Cardiac fibroblast (primary cell): ENCODE measurements around the gene CCM2.

Experiments
- DNase-seq, 2 donors: peaks; one replicate each; pipeline versions ENCODE4 v3.0.0 to v3.0.0-alpha.2; 2010; ENCODE audit warnings: low read depth in 2 of 2
- H3K4me3 ChIP-seq, 2 donors: replicated peaks in 1 of 2; 1 replicate in 1 of 2; 2 replicates in 1 of 2; pipeline ENCODE4 v1.5.1; 2011; ENCODE audit warnings: low read depth in 2 of 2, low read length in 2 of 2, mild to moderate bottlenecking in 2 of 2, moderate library complexity in 1 of 2
- CTCF ChIP-seq: IDR thresholded peaks from one replicate; pipeline ENCODE4 v1.5.1; 2011; ENCODE audit warnings: low read depth, mild to moderate bottlenecking, low read length, inconsistent platforms

CCM2 gene

GRCh38 chr7:45086331-45087065 lies 86.5 kb downstream of the CCM2 start:
- TF ChIP-seq CTCF = no peak
- H3K4me3 ChIP-seq = no peak overlapping the region
- DNase-seq = no peak

DNA sequence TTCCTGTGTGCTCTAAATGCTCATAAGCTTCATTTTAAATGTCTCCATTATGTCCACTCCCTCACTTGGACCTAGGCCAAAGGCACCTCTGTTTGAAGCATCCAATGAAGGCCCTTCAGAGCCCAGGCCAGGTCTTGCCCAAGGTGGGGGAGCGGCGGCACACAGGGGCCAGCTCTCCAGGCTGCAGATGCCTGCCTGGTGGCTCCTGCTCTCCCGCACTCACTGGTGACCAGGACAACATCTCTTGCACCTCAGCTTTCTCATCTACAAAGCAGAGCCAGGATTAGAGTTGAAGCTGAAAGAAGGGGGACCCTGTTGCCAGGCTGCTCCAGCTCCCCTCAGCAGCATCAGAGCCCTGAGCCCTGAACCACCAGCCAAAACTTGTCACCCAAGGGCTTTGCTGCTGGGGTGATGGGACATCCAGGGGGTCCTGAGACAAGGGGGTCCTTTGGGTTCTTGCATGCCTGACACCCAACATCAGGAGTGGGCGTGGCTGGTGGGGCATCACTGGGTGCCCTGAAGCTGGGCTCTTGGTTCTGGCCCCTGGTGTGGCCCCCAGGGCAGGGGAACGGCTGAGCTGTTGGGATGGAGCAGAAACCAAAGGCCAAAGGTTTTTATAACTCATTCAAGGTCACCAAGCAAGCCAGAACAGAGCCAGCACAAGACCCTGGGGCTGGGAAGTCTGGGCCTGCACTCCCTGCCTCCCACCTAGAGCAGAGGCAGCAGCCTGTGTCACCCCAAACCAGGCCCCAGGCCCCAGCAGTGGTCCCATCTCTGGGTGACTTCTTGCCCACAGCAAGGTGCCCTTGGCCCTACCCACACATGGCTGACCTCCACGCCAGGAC lies 87.5 kb downstream of the CCM2 start:
- H3K4me3 ChIP-seq = no peak overlapping the region
- TF ChIP-seq CTCF = no peak
- no peak for DNase-seq

DNA sequence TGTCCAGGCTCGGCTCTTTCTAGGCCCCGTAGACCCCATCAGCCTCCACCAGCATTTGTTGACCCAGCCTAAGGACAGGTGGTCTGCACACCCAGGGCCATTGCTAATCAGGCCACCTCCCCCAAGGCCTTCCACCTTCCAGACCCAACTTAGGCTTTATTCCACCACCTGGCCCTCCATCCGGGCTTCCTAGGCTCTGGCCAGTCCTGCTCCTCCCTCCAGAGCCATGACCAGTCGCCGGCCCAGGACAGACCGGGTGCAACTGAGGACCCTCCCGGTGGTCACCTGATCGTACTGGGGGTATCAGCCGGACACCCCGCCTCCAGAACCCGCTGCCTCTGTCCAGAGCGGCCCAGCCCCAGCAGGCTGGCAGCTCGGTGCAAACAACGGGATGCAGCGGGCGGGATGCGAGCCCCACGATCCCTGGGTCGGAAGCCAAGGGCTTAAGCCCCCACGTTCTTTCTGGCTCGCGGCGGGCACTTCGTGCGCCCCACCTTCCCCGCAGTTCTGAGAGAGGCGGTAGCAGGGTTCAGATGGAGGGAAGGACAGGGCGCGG lies 88.2 kb downstream of the CCM2 start:
- no peak for DNase-seq
- peak overlapping the region; percentile 24 to 32 for H3K4me3 ChIP-seq
- TF ChIP-seq CTCF = no peak

DNA sequence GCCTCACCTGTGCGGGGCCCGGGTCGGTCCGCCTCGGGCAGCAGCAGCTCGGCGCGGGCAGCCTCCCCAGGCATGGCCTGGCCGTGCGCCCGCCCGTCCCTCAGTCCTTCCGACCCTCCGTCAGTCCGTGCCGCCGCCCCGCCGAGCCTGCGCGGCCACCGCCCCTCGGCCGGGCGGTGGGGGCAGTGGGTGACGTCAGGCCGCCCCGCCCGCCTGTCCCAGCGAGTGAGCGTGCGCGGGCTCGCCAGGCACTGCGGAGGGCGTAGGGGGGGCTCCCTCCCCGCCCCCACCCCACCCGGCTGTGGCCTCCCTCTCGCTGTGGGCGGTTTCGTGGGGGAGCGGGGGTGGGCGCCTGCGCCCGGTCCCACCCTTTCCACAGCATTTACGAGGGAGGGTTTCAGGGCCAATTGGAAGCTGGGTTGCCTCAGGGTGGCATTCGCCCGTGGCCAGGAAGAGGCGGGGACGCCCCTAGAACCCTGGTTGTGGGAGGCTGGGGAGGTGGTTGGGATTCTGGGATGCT lies 88.9 kb downstream of the CCM2 start, which contains the start of gene NACAD:
Gene NACAD (minus strand): TSS at position 149 of the 520 bp plus-strand sequence. CDS start 75 bp downstream, at position 74.
- peak in 1 of 2 donors; percentile 40 for DNase-seq
- no peak for TF ChIP-seq CTCF
- H3K4me3 ChIP-seq = peak within 1 kb of the TSS; percentile 51 to 61

DNA sequence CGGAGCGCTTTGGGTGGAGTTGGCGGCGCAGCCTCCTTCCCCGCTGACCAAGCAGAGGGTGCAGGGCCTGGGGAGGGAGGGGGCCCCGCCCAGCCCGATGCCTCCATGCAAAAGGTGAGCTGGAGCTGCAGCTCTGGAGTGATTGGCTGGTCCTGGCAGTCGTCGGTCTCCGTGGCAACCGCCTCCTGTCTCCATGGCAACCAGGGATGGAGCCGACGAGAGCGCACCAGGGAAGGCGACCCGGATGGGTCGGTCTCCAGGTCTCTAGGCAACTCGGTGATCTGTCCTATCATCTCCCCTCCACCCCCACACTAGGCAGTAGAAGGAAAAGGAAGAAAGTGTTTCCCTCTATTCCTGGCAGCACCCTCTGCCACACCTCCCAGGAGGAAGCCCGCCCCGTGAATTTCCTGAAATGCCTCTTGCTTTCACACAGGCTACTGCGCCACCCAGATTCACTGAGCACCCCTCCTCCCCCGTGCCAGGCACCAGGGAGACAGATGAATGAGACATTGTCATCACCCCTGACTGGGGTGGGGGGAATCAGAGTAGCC lies 89.4 kb downstream of the CCM2 start:
- peak overlapping the region; percentile 51 to 61 for H3K4me3 ChIP-seq
- DNase-seq = peak; percentile 45 to 54
- TF ChIP-seq CTCF = no peak

- no peak for DNase-seq
These were observed 92.3 kb downstream of the CCM2 start for GRCh38 chr7:45092100-45092930.

More at GRCh38 chr7:45092100-45092930, 92.3 kb downstream of the CCM2 start:
- no peak for TF ChIP-seq CTCF
- no peak overlapping the region for H3K4me3 ChIP-seq
